NCI-H345 treated with DMSO at 0.1 percent for 48 hours (cell line): ENCODE measurements around the gene PAK4.

Experiments used
- DNase-seq: peaks from one replicate; lab custom pipeline; 2025; ENCODE audit not compliant: unreplicated experiment; lab: John Stamatoyannopoulos, UW

PAK4 gene

GRCh38 chr19:39162441-39163043 lies 37.0 kb downstream of the PAK4 start:
- DNase-seq: no peak

- no peak for DNase-seq
Measured at GRCh38 chr19:39163621-39164020, 38.0 kb downstream of the PAK4 start.

GRCh38 chr19:39164289-39164688 lies 38.7 kb downstream of the PAK4 start:
- no peak for DNase-seq

- no peak for DNase-seq
Measured at GRCh38 chr19:39165857-39166256, 40.3 kb downstream of the PAK4 start.

GRCh38 chr19:39166571-39167391 lies 41.2 kb downstream of the PAK4 start:
- DNase-seq: peak; percentile 80

GRCh38 chr19:39167461-39168257 lies 42.1 kb downstream of the PAK4 start:
- DNase-seq: peak; percentile 69

- DNase-seq: no peak
Measured at GRCh38 chr19:39168258-39169142, 42.9 kb downstream of the PAK4 start.

GRCh38 chr19:39169143-39169810 lies 43.7 kb downstream of the PAK4 start:
- DNase-seq: no peak

- DNase-seq: no peak
Measured at GRCh38 chr19:39170386-39171231, 45.0 kb downstream of the PAK4 start.

GRCh38 chr19:39171479-39172465 lies 46.2 kb downstream of the PAK4 start:
- no peak for DNase-seq

- no peak for DNase-seq
Measured at GRCh38 chr19:39172700-39173501, 47.3 kb downstream of the PAK4 start.

- DNase-seq: no peak
Measured at GRCh38 chr19:39173502-39173991, 48.0 kb downstream of the PAK4 start.

GRCh38 chr19:39174142-39174541 lies 48.6 kb downstream of the PAK4 start:
- DNase-seq: no peak

GRCh38 chr19:39174558-39175544 lies 49.3 kb downstream of the PAK4 start:
- DNase-seq: no peak

- no peak for DNase-seq
Measured at GRCh38 chr19:39175564-39175963, 50.0 kb downstream of the PAK4 start.

- DNase-seq: no peak
Measured at GRCh38 chr19:39177110-39177699, 51.6 kb downstream of the PAK4 start.
